CD4-positive, alpha-beta T cell (primary cell): ENCODE results near the gene SLC11A2. TPM values are rescaled to one million over a fixed set of nuclear protein-coding genes. Genes with fewer than 3 reads are reported as not detected.

Experiments used
- ATAC-seq: fragments of 200-7000 bp; cut with Tn5 transposase; one replicate; pipeline ENCODE4 v1.10.0; 2022; ENCODE audit warnings: mild to moderate bottlenecking; ENCODE audit not compliant: poor library complexity
- CTCF ChIA-PET: fragments of 350-600 bp; sonication (Branson Sonifier 250); formaldehyde crosslinking; loops from one replicate; lab custom pipeline; 2021; ENCODE audit warnings: antibody characterized with exemption, inconsistent platforms; lab: Charles Lee
- POLR2A ChIA-PET: fragments of 350-600 bp; sonication (Branson Sonifier 250); formaldehyde crosslinking; loops from one replicate; lab custom pipeline; 2021; ENCODE audit warnings: antibody characterized with exemption, inconsistent platforms; lab: Charles Lee
- DNase-seq, 14 experiments: peaks; one replicate each; pipeline ENCODE4 v3.0.0-alpha.2; 2013 to 2020; ENCODE audit warnings: mixed read lengths in 2 of 14
- H3K27ac ChIP-seq, 2 donors: one replicate each; pipeline versions ENCODE4 v1.5.1 to v1.7.0; 2013; ENCODE audit warnings: low read length in 2 of 2, low read depth in 1 of 2, mild to moderate bottlenecking in 1 of 2
- H3K27me3 ChIP-seq, 2 experiments: 1 replicate in 1 of 2; 2 replicates in 1 of 2; pipeline versions ENCODE4 v1.6.1 to v1.7.0; 2013; ENCODE audit warnings: low read length in 2 of 2, control low read depth in 1 of 2, mild to moderate bottlenecking in 1 of 2, moderate library complexity in 1 of 2; ENCODE audit not compliant: insufficient read depth in 2 of 2, control insufficient read depth in 1 of 2
- H3K36me3 ChIP-seq: one replicate; pipeline ENCODE4 v1.6.1; 2013; ENCODE audit warnings: low read length, control low read depth; ENCODE audit not compliant: insufficient read depth
- H3K4me1 ChIP-seq: one replicate; pipeline ENCODE4 v1.6.1; 2013; ENCODE audit warnings: low read length, control low read depth; ENCODE audit not compliant: insufficient read depth
- H3K4me3 ChIP-seq: one replicate; pipeline ENCODE4 v1.5.1; 2013; ENCODE audit warnings: mild to moderate bottlenecking, low read length, moderate library complexity
- H3K9me3 ChIP-seq, 2 experiments: 1 replicate in 1 of 2; 2 replicates in 1 of 2; pipeline versions ENCODE4 v1.6.1 to v1.7.0; 2013; ENCODE audit warnings: low read length in 2 of 2, mild to moderate bottlenecking in 2 of 2, control low read depth in 1 of 2, moderate library complexity in 1 of 2; ENCODE audit not compliant: control insufficient read depth in 1 of 2, insufficient read depth in 1 of 2
- H3K27ac Mint-ChIP-seq: one replicate; pipeline ENCODE4 v1.8.0; 2020; ENCODE audit warnings: mixed read lengths
- H3K27me3 Mint-ChIP-seq: one replicate; pipeline ENCODE4 v1.8.0; 2021; ENCODE audit warnings: mixed read lengths
- H3K36me3 Mint-ChIP-seq: one replicate; pipeline ENCODE4 v1.8.0; 2021; ENCODE audit warnings: low read depth, mixed read lengths
- H3K4me1 Mint-ChIP-seq: one replicate; pipeline ENCODE4 v1.8.0; 2021; ENCODE audit warnings: low read depth, mixed read lengths
- H3K4me3 Mint-ChIP-seq: one replicate; pipeline ENCODE4 v1.8.0; 2020; ENCODE audit warnings: mild to moderate bottlenecking, mixed read lengths
- H3K9me3 Mint-ChIP-seq: one replicate; pipeline ENCODE4 v1.8.0; 2020; ENCODE audit warnings: mixed read lengths
- CTCF ChIP-seq: fragments of 200-600 bp; IDR thresholded peaks from one replicate; pipeline ENCODE4 v1.8.0; 2022; ENCODE audit warnings: antibody characterized with exemption, mild to moderate bottlenecking
- intact Hi-C, 2 experiments: fragments of 100-400 bp; cut with DNase I in 1 of 2; cut with micrococcal nuclease in 1 of 2; formaldehyde crosslinking; loops; one replicate each; pipeline versions ENCODE4 v1.15.1 to v1.9.0; 2023 to 2025; cut with DNase I, micrococcal nuclease
- total RNA-seq, 174 experiments: library from RNA in 2 of 174; stranded (reverse) in 2 of 174; gene quantifications; one replicate each; pipeline ENCODE4 v1.2.3 and lab custom pipeline; 2021 to 2026

Gene SLC11A2
- total RNA-seq, 2 experiments from 2014 or later = 43.6 to 47.7 TPM

- peaks cover 83% of the 10 kb centered on the region for H3K36me3 Mint-ChIP-seq
- POLR2A ChIA-PET = no interaction called here
- no peak overlapping the region for H3K4me3 ChIP-seq
- H3K27ac ChIP-seq = no peak overlapping the region
- H3K27me3 Mint-ChIP-seq = no peaks in the 10 kb centered on the region
- DNase-seq = no peak
- H3K9me3 Mint-ChIP-seq = no peaks in the 10 kb centered on the region
- peaks cover 69% of the 10 kb centered on the region for H3K36me3 ChIP-seq
- no peaks in the 10 kb centered on the region for H3K9me3 ChIP-seq
- H3K4me3 Mint-ChIP-seq = no peak overlapping the region
- H3K4me1 ChIP-seq = no peaks in the 10 kb centered on the region
- ATAC-seq = no peak
- H3K27ac Mint-ChIP-seq = no peak overlapping the region
- CTCF ChIA-PET = no interaction called here
- intact Hi-C loops = no loop called here
- H3K27me3 ChIP-seq = no peaks in the 10 kb centered on the region
- no peak for TF ChIP-seq CTCF
- no peaks in the 10 kb centered on the region for H3K4me1 Mint-ChIP-seq
Measured at GRCh38 chr12:51070004-51070403, 43.8 kb upstream of the SLC11A2 start.

- peaks cover 89% of the 10 kb centered on the region for H3K36me3 Mint-ChIP-seq
Measured at GRCh38 chr12:51067771-51068170, 41.6 kb upstream of the SLC11A2 start.

GRCh38 chr12:51067229-51067628 is 41.0 kb upstream of the SLC11A2 start:
- intact Hi-C loops = no loop called here
- Histone ChIP-seq H3K27me3 (no peaks in the 10 kb centered on the region), H3K9me3 (no peaks in the 10 kb centered on the region), H3K27ac (no peak overlapping the region), H3K4me1 (no peaks in the 10 kb centered on the region), H3K4me3 (no peak overlapping the region), H3K36me3 (peaks cover 81% of the 10 kb centered on the region)
- DNase-seq (no peak), ATAC-seq (no peak)
- Mint-ChIP-seq H3K4me1 (no peaks in the 10 kb centered on the region), H3K27ac (no peak overlapping the region), H3K9me3 (no peaks in the 10 kb centered on the region), H3K27me3 (no peaks in the 10 kb centered on the region), H3K36me3 (peaks cover 93% of the 10 kb centered on the region), H3K4me3 (no peak overlapping the region)
- no peak for TF ChIP-seq CTCF
- CTCF ChIA-PET = interaction anchor here (0.6 kb wide), 1 partner anchor 210 kb away, joined by 3 read pairs; no protein-coding TSS in a partner anchor
- POLR2A ChIA-PET = interaction anchor here (1.2 kb wide), 1 partner anchor 17 kb away, joined by 3 read pairs; no protein-coding TSS in a partner anchor

More at GRCh38 chr12:51067771-51068170, 41.6 kb upstream of the SLC11A2 start:
- no peaks in the 10 kb centered on the region for H3K4me1 Mint-ChIP-seq
- DNase-seq (no peak), ATAC-seq (no peak)
- H3K27me3 Mint-ChIP-seq = no peaks in the 10 kb centered on the region
- no peaks in the 10 kb centered on the region for H3K9me3 Mint-ChIP-seq
- H3K27me3 ChIP-seq = no peaks in the 10 kb centered on the region
- no peaks in the 10 kb centered on the region for H3K4me1 ChIP-seq
- no peak overlapping the region for H3K4me3 Mint-ChIP-seq
- intact Hi-C loops = no loop called here
- no peak overlapping the region for H3K27ac ChIP-seq
- H3K9me3 ChIP-seq = no peaks in the 10 kb centered on the region
- peaks cover 82% of the 10 kb centered on the region for H3K36me3 ChIP-seq
- ChIA-PET POLR2A (no interaction called here), CTCF (no interaction called here)
- no peak overlapping the region for H3K4me3 ChIP-seq
- no peak for TF ChIP-seq CTCF
- no peak overlapping the region for H3K27ac Mint-ChIP-seq
